K562 (cell line): ENCODE data around the gene ZNF438.
A peak's percentile ranks its signal among the peaks of the same experiment; 100 is the strongest.

Experiments used
- CBFB ChIP-seq: sonication (generic); formaldehyde crosslinking; IDR thresholded peaks from 2 replicates; pipeline ENCODE4 v1.4.0; 2020; ENCODE audit warnings: mild to moderate bottlenecking, missing genetic modification reagents
- EP300 ChIP-seq: IDR thresholded peaks from 2 replicates; pipeline ENCODE4 v1.6.1; 2012; ENCODE audit warnings: low read length, improper control_type of control experiment
- HCFC1 ChIP-seq: IDR thresholded peaks from 2 replicates; pipeline ENCODE4 v1.6.1; 2012; ENCODE audit warnings: low read depth, low read length, improper control_type of control experiment
- MIER1 ChIP-seq: fragments of 450-650 bp; IDR thresholded peaks from 2 replicates; pipeline ENCODE4 v1.6.1; 2016; ENCODE audit warnings: antibody characterized with exemption, mild to moderate bottlenecking, low read depth
- NFYB ChIP-seq: IDR thresholded peaks from 2 replicates; pipeline ENCODE4 v1.6.1; 2011; ENCODE audit warnings: mild to moderate bottlenecking, moderate library complexity; ENCODE audit not compliant: insufficient read length; ENCODE audit errors: extremely low read depth
- NR1H2 ChIP-seq: sonication (generic); formaldehyde crosslinking; IDR thresholded peaks from 2 replicates; pipeline ENCODE4 v1.4.0; 2020; ENCODE audit warnings: mild to moderate bottlenecking, missing genetic modification reagents
- TCF7L2 ChIP-seq: fragments of 150-350 bp; IDR thresholded peaks from 2 replicates; pipeline ENCODE4 v1.6.1; 2016; ENCODE audit warnings: low read depth, mild to moderate bottlenecking, low read length, moderate library complexity
- ZFP30 ChIP-seq: fragments of 250-450 bp; sonication (Bioruptor Pico); IDR thresholded peaks from 2 replicates; pipeline ENCODE4 v1.8.0; 2022; ENCODE audit warnings: moderate library complexity, mild to moderate bottlenecking, inconsistent platforms, borderline replicate concordance
- TF ChIP-seq, protein P1 (sequence below): conservative IDR thresholded peaks from 2 replicates; pipeline ENCODE4 v1.6.1; 2011; ENCODE audit warnings: low read depth, mild to moderate bottlenecking, low read length; ENCODE audit not compliant: control insufficient read depth

DNA sequence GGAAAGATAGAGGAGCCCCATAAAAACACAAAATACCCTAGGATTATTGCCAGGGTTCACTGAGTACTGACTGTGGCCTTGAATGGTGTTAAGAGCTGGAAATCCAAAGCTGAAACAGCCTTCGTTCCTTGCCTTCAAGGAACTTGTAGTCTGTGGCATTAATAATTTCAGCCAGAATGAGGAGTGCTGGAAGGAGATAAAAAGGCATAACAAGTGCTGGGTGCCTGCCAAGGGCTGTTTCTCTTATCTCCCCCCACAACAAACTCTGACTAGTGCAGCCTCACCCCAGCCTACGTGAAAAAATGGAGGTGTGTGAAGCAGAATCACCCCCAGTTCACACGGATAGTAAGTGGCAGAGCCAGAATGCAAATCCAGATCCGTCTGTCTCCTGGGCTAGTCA, 203.0 kb downstream of the ZNF438 start:
- TF ChIP-seq EP300 (peak; percentile 37; the same call in 1 of the 2 replicates), NFYB (no peak), NR1H2 (CRISPR knock-in tag) (no peak), ZFP30 (CRISPR knock-in tag) (no peak), TCF7L2 (no peak), HCFC1 (no peak), MIER1 (no peak), CBFB (no peak)
- TF ChIP-seq, protein P1, sequence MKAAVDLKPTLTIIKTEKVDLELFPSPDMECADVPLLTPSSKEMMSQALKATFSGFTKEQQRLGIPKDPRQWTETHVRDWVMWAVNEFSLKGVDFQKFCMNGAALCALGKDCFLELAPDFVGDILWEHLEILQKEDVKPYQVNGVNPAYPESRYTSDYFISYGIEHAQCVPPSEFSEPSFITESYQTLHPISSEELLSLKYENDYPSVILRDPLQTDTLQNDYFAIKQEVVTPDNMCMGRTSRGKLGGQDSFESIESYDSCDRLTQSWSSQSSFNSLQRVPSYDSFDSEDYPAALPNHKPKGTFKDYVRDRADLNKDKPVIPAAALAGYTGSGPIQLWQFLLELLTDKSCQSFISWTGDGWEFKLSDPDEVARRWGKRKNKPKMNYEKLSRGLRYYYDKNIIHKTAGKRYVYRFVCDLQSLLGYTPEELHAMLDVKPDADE: no peak
